Neural progenitor cell (in vitro differentiated cells): ENCODE data around the gene RNU1-4.
"Not testable (repeated sequence)": the region's sequence is repeated elsewhere in the genome, so short reads cannot be mapped to it uniquely, and the experiment has no call there.

Experiments
- CTCF ChIP-seq: fragments of 200-600 bp; sonication (generic); IDR thresholded peaks from 2 replicates; pipeline ENCODE4 v1.5.1; 2017; ENCODE audit warnings: antibody characterized with exemption, mild to moderate bottlenecking
- EZH2 ChIP-seq: fragments of 200-600 bp; sonication (generic); IDR thresholded peaks from 2 replicates; pipeline ENCODE4 v1.6.1; 2017; ENCODE audit warnings: antibody characterized with exemption, mild to moderate bottlenecking, moderate library complexity
- EZH2phosphoT487 ChIP-seq: fragments of 200-600 bp; sonication (generic); IDR thresholded peaks from 2 replicates; pipeline ENCODE4 v1.6.1; 2017; ENCODE audit warnings: antibody characterized with exemption

DNA sequence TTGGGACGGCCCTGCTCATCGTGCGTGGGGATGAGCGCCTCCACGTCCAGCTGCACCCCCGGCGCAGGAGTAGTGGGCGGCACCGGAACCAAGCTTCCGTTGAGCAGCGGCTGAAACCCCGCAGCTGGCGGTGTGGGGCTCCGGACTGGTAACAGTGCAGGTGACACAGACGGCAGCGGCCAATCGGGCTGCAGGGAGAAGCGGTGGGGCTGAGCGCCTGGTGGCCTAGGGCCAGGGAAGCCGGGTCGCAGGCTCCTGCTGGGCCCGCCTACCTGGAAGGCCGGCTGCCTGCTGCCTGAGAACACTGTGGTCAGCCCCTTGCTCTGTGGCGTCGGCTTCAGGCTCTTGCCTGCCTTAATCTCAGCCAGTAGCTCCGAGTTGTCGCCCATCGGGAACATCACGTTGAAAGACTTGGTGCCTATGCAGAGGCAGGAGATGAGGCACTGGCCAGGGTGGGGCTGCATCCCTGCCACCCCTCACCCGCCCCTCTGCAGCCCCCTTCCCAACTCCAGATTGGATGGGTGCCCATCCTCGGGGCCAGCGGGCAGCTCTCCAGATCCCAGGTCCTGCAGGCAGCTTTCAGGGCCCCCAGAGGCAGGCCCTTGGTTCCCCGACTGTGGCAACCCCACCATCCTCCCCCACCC is 43.7 kb upstream of the RNU1-4 start:
- TF ChIP-seq EZH2, CTCF, EZH2phosphoT487: not testable (repeated sequence)
